Neural cell (in vitro differentiated cells): ENCODE measurements around the gene CACNA1B. TPM values are rescaled to one million over a fixed set of nuclear protein-coding genes. Genes with fewer than 3 reads are reported as not detected.

Experiments used
- H2AFZ ChIP-seq: fragments of 200-600, 300-800 bp; sonication (generic), shearing (Covaris generic); 2 replicates; pipeline ENCODE4 v1.6.0; 2014; ENCODE audit warnings: low read depth, mild to moderate bottlenecking, antibody characterized with exemption, low read length, moderate library complexity
- H3F3A ChIP-seq: fragments of 200-600 bp; shearing (Covaris generic); 2 replicates; pipeline ENCODE4 v1.6.1; 2016; ENCODE audit warnings: mild to moderate bottlenecking, moderate library complexity, mixed read lengths, antibody characterized with exemption, low read length; ENCODE audit not compliant: insufficient read depth, poor library complexity, severe bottlenecking
- H3K27ac ChIP-seq: fragments of 200-600, 300-800 bp; sonication (generic), shearing (Covaris generic); 2 replicates; pipeline ENCODE4 v1.5.1; 2014; ENCODE audit warnings: mild to moderate bottlenecking, low read length, moderate library complexity
- H3K27me3 ChIP-seq: fragments of 300-800, 200-600 bp; sonication (generic), shearing (Covaris generic); 2 replicates; pipeline ENCODE4 v1.6.0; 2014; ENCODE audit warnings: mild to moderate bottlenecking, low read depth, low read length, moderate library complexity; ENCODE audit not compliant: insufficient read depth
- H3K36me3 ChIP-seq: fragments of 300-800, 200-600 bp; sonication (generic), shearing (Covaris generic); 2 replicates; pipeline ENCODE4 v1.5.1; 2014; ENCODE audit warnings: mild to moderate bottlenecking, antibody characterized with exemption, low read length, moderate library complexity; ENCODE audit not compliant: insufficient read depth
- H3K4me2 ChIP-seq: fragments of 300-800, 200-600 bp; sonication (generic), shearing (Covaris generic); 2 replicates; pipeline ENCODE4 v1.6.0; 2014; ENCODE audit warnings: mild to moderate bottlenecking, low read length
- H3K4me3 ChIP-seq: fragments of 300-800, 200-600 bp; sonication (generic), shearing (Covaris generic); 2 replicates; pipeline ENCODE4 v1.5.1; 2014; ENCODE audit warnings: mild to moderate bottlenecking, low read length, moderate library complexity
- H3K79me2 ChIP-seq: fragments of 200-600 bp; shearing (Covaris generic); replicated peaks from 2 replicates; pipeline ENCODE4 v1.6.0; 2014; ENCODE audit warnings: mild to moderate bottlenecking, low read length, moderate library complexity; ENCODE audit not compliant: insufficient read depth
- H3K9ac ChIP-seq: fragments of 300-800, 200-600 bp; sonication (generic), shearing (Covaris generic); 2 replicates; pipeline ENCODE4 v1.6.1; 2016; ENCODE audit warnings: mild to moderate bottlenecking, low read length, mixed read lengths
- H3K9me2 ChIP-seq: fragments of 200-600 bp; shearing (Covaris generic); 2 replicates; pipeline ENCODE4 v1.6.1; 2016; ENCODE audit warnings: mild to moderate bottlenecking, low read length, mixed read lengths; ENCODE audit not compliant: insufficient read depth
- H3K9me3 ChIP-seq: fragments of 200-600, 300-800 bp; sonication (generic), shearing (Covaris generic); 2 replicates; pipeline ENCODE4 v1.6.1; 2016; ENCODE audit warnings: mild to moderate bottlenecking, mixed run types, low read length, moderate library complexity, mixed read lengths
- H4K20me1 ChIP-seq: fragments of 200-600 bp; shearing (Covaris generic); 2 replicates; pipeline ENCODE4 v1.6.1; 2016; ENCODE audit warnings: mild to moderate bottlenecking, mixed run types; ENCODE audit not compliant: insufficient read depth
- EP300 ChIP-seq: fragments of 450-650 bp; conservative IDR thresholded peaks from 2 replicates; pipeline ENCODE4 v1.6.1; 2014; ENCODE audit warnings: antibody characterized with exemption, mild to moderate bottlenecking, moderate library complexity; ENCODE audit not compliant: poor library complexity, severe bottlenecking
- EZH2 ChIP-seq: fragments of 200-600, 300-800 bp; shearing (Covaris generic), sonication (generic); IDR thresholded peaks from 2 replicates; pipeline ENCODE4 v1.6.1; 2014; ENCODE audit warnings: antibody characterized with exemption, low read length, borderline replicate concordance, mild to moderate bottlenecking; ENCODE audit not compliant: insufficient read depth, poor library complexity, severe bottlenecking
- MXI1 ChIP-seq: fragments of 450-650 bp; conservative IDR thresholded peaks from 2 replicates; pipeline ENCODE4 v1.6.1; 2014; ENCODE audit warnings: antibody characterized with exemption, mild to moderate bottlenecking; ENCODE audit not compliant: poor library complexity, severe bottlenecking
- POLR2AphosphoS5 ChIP-seq: IDR thresholded peaks from 2 replicates; pipeline ENCODE4 v1.6.1; 2012
- RAD21 ChIP-seq: fragments of 450-650 bp; conservative IDR thresholded peaks from 2 replicates; pipeline ENCODE4 v1.6.1; 2014; ENCODE audit warnings: antibody characterized with exemption, mild to moderate bottlenecking, moderate library complexity
- REST ChIP-seq: IDR thresholded peaks from 2 replicates; pipeline ENCODE4 v1.6.1; 2012; ENCODE audit warnings: borderline replicate concordance
- SMC3 ChIP-seq: fragments of 450-650 bp; conservative IDR thresholded peaks from 2 replicates; pipeline ENCODE4 v1.6.1; 2014; ENCODE audit warnings: antibody characterized with exemption, mild to moderate bottlenecking, moderate library complexity; ENCODE audit not compliant: poor library complexity
- TAF1 ChIP-seq: IDR thresholded peaks from 2 replicates; pipeline ENCODE4 v1.6.1; 2012; ENCODE audit warnings: low read depth
- polyA plus RNA-seq: library from polyadenylated mRNA; depleted of rRNA; stranded (reverse); fragments of >200 nt; gene quantifications from 2 replicates; pipeline ENCODE4 v1.2.3, GENCODE V29; 2014
- TF ChIP-seq, protein P1 (sequence below): fragments of 450-650 bp; IDR thresholded peaks from 2 replicates; pipeline ENCODE4 v1.5.1; 2014; ENCODE audit warnings: antibody characterized with exemption, mild to moderate bottlenecking, moderate library complexity; ENCODE audit not compliant: poor library complexity, severe bottlenecking

CACNA1B gene
- polyA plus RNA-seq, 1 donor from 2014 or later, result 5.8 TPM

DNA sequence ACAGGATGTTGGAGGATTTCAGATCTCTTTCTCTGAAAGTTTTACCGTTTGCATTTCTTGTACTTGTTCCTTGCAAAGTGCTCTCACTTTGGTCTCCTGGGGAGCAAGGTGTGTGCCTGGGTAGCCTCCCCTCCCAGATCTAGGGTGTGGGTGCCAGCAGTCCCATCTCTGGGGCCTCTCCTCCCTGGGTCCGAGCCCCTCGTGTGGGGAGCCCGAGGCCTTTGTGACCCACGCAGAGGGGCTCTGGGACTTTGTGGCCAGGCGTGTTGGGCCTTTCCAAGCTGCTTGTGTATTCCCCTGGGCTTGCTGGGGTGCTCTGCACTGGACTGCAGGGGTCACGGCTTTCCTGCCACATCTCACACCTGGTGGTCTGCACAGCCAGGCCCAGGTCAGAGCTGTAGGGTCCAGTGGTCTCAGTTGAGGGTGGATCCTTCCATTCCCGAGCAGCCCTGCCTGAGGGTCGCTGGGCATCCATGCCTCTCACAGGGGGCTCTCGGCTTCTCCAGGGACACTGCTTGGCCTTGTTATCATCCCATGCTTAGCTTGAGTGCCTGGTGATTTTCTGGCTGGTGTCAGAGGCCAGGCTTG is 96.3 kb downstream of the CACNA1B start:
- Histone ChIP-seq H3K79me2 (no peaks in the 10 kb centered on the region), H4K20me1 (no peaks in the 10 kb centered on the region), H3F3A (no peaks in the 10 kb centered on the region), H3K9me3 (no peaks in the 10 kb centered on the region), H3K36me3 (no peaks in the 10 kb centered on the region), H3K4me3 (no peak overlapping the region), H3K9me2 (no peaks in the 10 kb centered on the region), H3K27ac (no peak overlapping the region), H2AFZ (no peak overlapping the region), H3K9ac (no peak overlapping the region), H3K4me2 (no peak overlapping the region), H3K27me3 (no peaks in the 10 kb centered on the region)
- TF ChIP-seq REST (no peak), EZH2 (no peak), EP300 (no peak)

- Histone ChIP-seq H3K9ac (no peak overlapping the region), H3K79me2 (no peaks in the 10 kb centered on the region), H4K20me1 (no peaks in the 10 kb centered on the region), H3K4me2 (no peak overlapping the region), H3K9me3 (no peaks in the 10 kb centered on the region), H3K36me3 (no peaks in the 10 kb centered on the region), H3K27me3 (no peaks in the 10 kb centered on the region), H3K4me3 (no peak overlapping the region), H3K9me2 (no peaks in the 10 kb centered on the region), H3K27ac (no peak overlapping the region), H2AFZ (no peak overlapping the region), H3F3A (no peaks in the 10 kb centered on the region)
- no peak for TF ChIP-seq REST
- no peak for TF ChIP-seq MXI1
- no peak for TF ChIP-seq EP300
- no peak for TF ChIP-seq EZH2
- TF ChIP-seq SMC3, result no peak
- TF ChIP-seq POLR2AphosphoS5, result no peak
- TF ChIP-seq, protein P1, sequence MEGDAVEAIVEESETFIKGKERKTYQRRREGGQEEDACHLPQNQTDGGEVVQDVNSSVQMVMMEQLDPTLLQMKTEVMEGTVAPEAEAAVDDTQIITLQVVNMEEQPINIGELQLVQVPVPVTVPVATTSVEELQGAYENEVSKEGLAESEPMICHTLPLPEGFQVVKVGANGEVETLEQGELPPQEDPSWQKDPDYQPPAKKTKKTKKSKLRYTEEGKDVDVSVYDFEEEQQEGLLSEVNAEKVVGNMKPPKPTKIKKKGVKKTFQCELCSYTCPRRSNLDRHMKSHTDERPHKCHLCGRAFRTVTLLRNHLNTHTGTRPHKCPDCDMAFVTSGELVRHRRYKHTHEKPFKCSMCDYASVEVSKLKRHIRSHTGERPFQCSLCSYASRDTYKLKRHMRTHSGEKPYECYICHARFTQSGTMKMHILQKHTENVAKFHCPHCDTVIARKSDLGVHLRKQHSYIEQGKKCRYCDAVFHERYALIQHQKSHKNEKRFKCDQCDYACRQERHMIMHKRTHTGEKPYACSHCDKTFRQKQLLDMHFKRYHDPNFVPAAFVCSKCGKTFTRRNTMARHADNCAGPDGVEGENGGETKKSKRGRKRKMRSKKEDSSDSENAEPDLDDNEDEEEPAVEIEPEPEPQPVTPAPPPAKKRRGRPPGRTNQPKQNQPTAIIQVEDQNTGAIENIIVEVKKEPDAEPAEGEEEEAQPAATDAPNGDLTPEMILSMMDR, result no peak
- no peak for TF ChIP-seq TAF1
- no peak for TF ChIP-seq RAD21
These were observed 97.4 kb downstream of the CACNA1B start for GRCh38 chr9:137974746-137975526.
